Neural cell (in vitro differentiated cells): ENCODE measurements around the gene RMI2. TPM values are rescaled to one million over a fixed set of nuclear protein-coding genes. Genes with fewer than 3 reads are reported as not detected.

ENCODE experiments used
- H2AFZ ChIP-seq: fragments of 200-600, 300-800 bp; sonication (generic), shearing (Covaris generic); 2 replicates; pipeline ENCODE4 v1.6.0; 2014; ENCODE audit warnings: low read depth, mild to moderate bottlenecking, antibody characterized with exemption, low read length, moderate library complexity
- H3F3A ChIP-seq: fragments of 200-600 bp; shearing (Covaris generic); 2 replicates; pipeline ENCODE4 v1.6.1; 2016; ENCODE audit warnings: mild to moderate bottlenecking, moderate library complexity, mixed read lengths, antibody characterized with exemption, low read length; ENCODE audit not compliant: insufficient read depth, poor library complexity, severe bottlenecking
- H3K27ac ChIP-seq: fragments of 200-600, 300-800 bp; sonication (generic), shearing (Covaris generic); 2 replicates; pipeline ENCODE4 v1.5.1; 2014; ENCODE audit warnings: mild to moderate bottlenecking, low read length, moderate library complexity
- H3K27me3 ChIP-seq: fragments of 300-800, 200-600 bp; sonication (generic), shearing (Covaris generic); 2 replicates; pipeline ENCODE4 v1.6.0; 2014; ENCODE audit warnings: mild to moderate bottlenecking, low read depth, low read length, moderate library complexity; ENCODE audit not compliant: insufficient read depth
- H3K36me3 ChIP-seq: fragments of 300-800, 200-600 bp; sonication (generic), shearing (Covaris generic); 2 replicates; pipeline ENCODE4 v1.5.1; 2014; ENCODE audit warnings: mild to moderate bottlenecking, antibody characterized with exemption, low read length, moderate library complexity; ENCODE audit not compliant: insufficient read depth
- H3K4me2 ChIP-seq: fragments of 300-800, 200-600 bp; sonication (generic), shearing (Covaris generic); 2 replicates; pipeline ENCODE4 v1.6.0; 2014; ENCODE audit warnings: mild to moderate bottlenecking, low read length
- H3K4me3 ChIP-seq: fragments of 300-800, 200-600 bp; sonication (generic), shearing (Covaris generic); 2 replicates; pipeline ENCODE4 v1.5.1; 2014; ENCODE audit warnings: mild to moderate bottlenecking, low read length, moderate library complexity
- H3K79me2 ChIP-seq: fragments of 200-600 bp; shearing (Covaris generic); replicated peaks from 2 replicates; pipeline ENCODE4 v1.6.0; 2014; ENCODE audit warnings: mild to moderate bottlenecking, low read length, moderate library complexity; ENCODE audit not compliant: insufficient read depth
- H3K9ac ChIP-seq: fragments of 300-800, 200-600 bp; sonication (generic), shearing (Covaris generic); 2 replicates; pipeline ENCODE4 v1.6.1; 2016; ENCODE audit warnings: mild to moderate bottlenecking, low read length, mixed read lengths
- H3K9me2 ChIP-seq: fragments of 200-600 bp; shearing (Covaris generic); 2 replicates; pipeline ENCODE4 v1.6.1; 2016; ENCODE audit warnings: mild to moderate bottlenecking, low read length, mixed read lengths; ENCODE audit not compliant: insufficient read depth
- H3K9me3 ChIP-seq: fragments of 200-600, 300-800 bp; sonication (generic), shearing (Covaris generic); 2 replicates; pipeline ENCODE4 v1.6.1; 2016; ENCODE audit warnings: mild to moderate bottlenecking, mixed run types, low read length, moderate library complexity, mixed read lengths
- H4K20me1 ChIP-seq: fragments of 200-600 bp; shearing (Covaris generic); 2 replicates; pipeline ENCODE4 v1.6.1; 2016; ENCODE audit warnings: mild to moderate bottlenecking, mixed run types; ENCODE audit not compliant: insufficient read depth
- CTCF ChIP-seq: fragments of 450-650 bp; IDR thresholded peaks from 2 replicates; pipeline ENCODE4 v1.5.1; 2014; ENCODE audit warnings: antibody characterized with exemption, mild to moderate bottlenecking, moderate library complexity; ENCODE audit not compliant: poor library complexity, severe bottlenecking
- EP300 ChIP-seq: fragments of 450-650 bp; conservative IDR thresholded peaks from 2 replicates; pipeline ENCODE4 v1.6.1; 2014; ENCODE audit warnings: antibody characterized with exemption, mild to moderate bottlenecking, moderate library complexity; ENCODE audit not compliant: poor library complexity, severe bottlenecking
- EZH2 ChIP-seq: fragments of 200-600, 300-800 bp; shearing (Covaris generic), sonication (generic); IDR thresholded peaks from 2 replicates; pipeline ENCODE4 v1.6.1; 2014; ENCODE audit warnings: antibody characterized with exemption, low read length, borderline replicate concordance, mild to moderate bottlenecking; ENCODE audit not compliant: insufficient read depth, poor library complexity, severe bottlenecking
- MXI1 ChIP-seq: fragments of 450-650 bp; conservative IDR thresholded peaks from 2 replicates; pipeline ENCODE4 v1.6.1; 2014; ENCODE audit warnings: antibody characterized with exemption, mild to moderate bottlenecking; ENCODE audit not compliant: poor library complexity, severe bottlenecking
- POLR2AphosphoS5 ChIP-seq: IDR thresholded peaks from 2 replicates; pipeline ENCODE4 v1.6.1; 2012
- RAD21 ChIP-seq: fragments of 450-650 bp; conservative IDR thresholded peaks from 2 replicates; pipeline ENCODE4 v1.6.1; 2014; ENCODE audit warnings: antibody characterized with exemption, mild to moderate bottlenecking, moderate library complexity
- SMC3 ChIP-seq: fragments of 450-650 bp; conservative IDR thresholded peaks from 2 replicates; pipeline ENCODE4 v1.6.1; 2014; ENCODE audit warnings: antibody characterized with exemption, mild to moderate bottlenecking, moderate library complexity; ENCODE audit not compliant: poor library complexity
- TAF1 ChIP-seq: IDR thresholded peaks from 2 replicates; pipeline ENCODE4 v1.6.1; 2012; ENCODE audit warnings: low read depth
- polyA plus RNA-seq: library from polyadenylated mRNA; depleted of rRNA; stranded (reverse); fragments of >200 nt; gene quantifications from 2 replicates; pipeline ENCODE4 v1.2.3, GENCODE V29; 2014
- TF ChIP-seq, protein P1 (sequence below): IDR thresholded peaks from 2 replicates; pipeline ENCODE4 v1.6.1; 2012; ENCODE audit warnings: borderline replicate concordance

The RMI2 gene
- polyA plus RNA-seq, 1 donor from 2014 or later, result 0.48 TPM

GRCh38 chr16:11308493-11309283 is 36.6 kb upstream of the RMI2 start:
- no peaks in the 10 kb centered on the region for H3K27me3 ChIP-seq
- no peaks in the 10 kb centered on the region for H3K9me3 ChIP-seq
- H3K27ac ChIP-seq, result no peak overlapping the region

GRCh38 chr16:11309895-11310633 is 35.2 kb upstream of the RMI2 start:
- no peak overlapping the region for H2AFZ ChIP-seq
- H3K9me3 ChIP-seq, result no peaks in the 10 kb centered on the region
- H3K27ac ChIP-seq, result no peak overlapping the region
- no peak overlapping the region for H3K4me3 ChIP-seq
- TF ChIP-seq CTCF (no peak), EZH2 (no peak), TAF1 (no peak), RAD21 (no peak), MXI1 (no peak), EP300 (no peak), SMC3 (no peak), POLR2AphosphoS5 (no peak)
- TF ChIP-seq, protein P1, sequence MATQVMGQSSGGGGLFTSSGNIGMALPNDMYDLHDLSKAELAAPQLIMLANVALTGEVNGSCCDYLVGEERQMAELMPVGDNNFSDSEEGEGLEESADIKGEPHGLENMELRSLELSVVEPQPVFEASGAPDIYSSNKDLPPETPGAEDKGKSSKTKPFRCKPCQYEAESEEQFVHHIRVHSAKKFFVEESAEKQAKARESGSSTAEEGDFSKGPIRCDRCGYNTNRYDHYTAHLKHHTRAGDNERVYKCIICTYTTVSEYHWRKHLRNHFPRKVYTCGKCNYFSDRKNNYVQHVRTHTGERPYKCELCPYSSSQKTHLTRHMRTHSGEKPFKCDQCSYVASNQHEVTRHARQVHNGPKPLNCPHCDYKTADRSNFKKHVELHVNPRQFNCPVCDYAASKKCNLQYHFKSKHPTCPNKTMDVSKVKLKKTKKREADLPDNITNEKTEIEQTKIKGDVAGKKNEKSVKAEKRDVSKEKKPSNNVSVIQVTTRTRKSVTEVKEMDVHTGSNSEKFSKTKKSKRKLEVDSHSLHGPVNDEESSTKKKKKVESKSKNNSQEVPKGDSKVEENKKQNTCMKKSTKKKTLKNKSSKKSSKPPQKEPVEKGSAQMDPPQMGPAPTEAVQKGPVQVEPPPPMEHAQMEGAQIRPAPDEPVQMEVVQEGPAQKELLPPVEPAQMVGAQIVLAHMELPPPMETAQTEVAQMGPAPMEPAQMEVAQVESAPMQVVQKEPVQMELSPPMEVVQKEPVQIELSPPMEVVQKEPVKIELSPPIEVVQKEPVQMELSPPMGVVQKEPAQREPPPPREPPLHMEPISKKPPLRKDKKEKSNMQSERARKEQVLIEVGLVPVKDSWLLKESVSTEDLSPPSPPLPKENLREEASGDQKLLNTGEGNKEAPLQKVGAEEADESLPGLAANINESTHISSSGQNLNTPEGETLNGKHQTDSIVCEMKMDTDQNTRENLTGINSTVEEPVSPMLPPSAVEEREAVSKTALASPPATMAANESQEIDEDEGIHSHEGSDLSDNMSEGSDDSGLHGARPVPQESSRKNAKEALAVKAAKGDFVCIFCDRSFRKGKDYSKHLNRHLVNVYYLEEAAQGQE, result no peak
- H3K9me2 ChIP-seq, result no peaks in the 10 kb centered on the region
- H3K79me2 ChIP-seq, result no peaks in the 10 kb centered on the region
- H3F3A ChIP-seq, result no peaks in the 10 kb centered on the region
- H3K27me3 ChIP-seq, result no peaks in the 10 kb centered on the region
- H3K36me3 ChIP-seq, result no peaks in the 10 kb centered on the region
- H3K4me2 ChIP-seq, result no peak overlapping the region
- H3K9ac ChIP-seq, result no peak overlapping the region
- no peaks in the 10 kb centered on the region for H4K20me1 ChIP-seq

More at GRCh38 chr16:11308493-11309283, 36.6 kb upstream of the RMI2 start:
- H4K20me1 ChIP-seq, result no peaks in the 10 kb centered on the region
- H3F3A ChIP-seq, result no peaks in the 10 kb centered on the region
- H3K9me2 ChIP-seq, result no peaks in the 10 kb centered on the region
- H2AFZ ChIP-seq, result no peak overlapping the region
- H3K36me3 ChIP-seq, result no peaks in the 10 kb centered on the region
- no peak overlapping the region for H3K4me2 ChIP-seq
- H3K79me2 ChIP-seq, result no peaks in the 10 kb centered on the region
- H3K9ac ChIP-seq, result no peak overlapping the region
- TF ChIP-seq EP300 (no peak), SMC3 (no peak)
- TF ChIP-seq, protein P1, result no peak
- H3K4me3 ChIP-seq, result no peak overlapping the region
